Tibial artery (tissue), 4 donors: ENCODE measurements around the gene OLFML2A.

Source experiments
- DNase-seq, 2 donors: peaks; one replicate each; pipeline ENCODE4 v3.0.0-alpha.2; 2019
- H3K27ac ChIP-seq, 2 donors: fragments of 200-600 bp; sonication (generic) in 1 of 2; 1 replicate in 1 of 2; 2 replicates in 1 of 2; pipeline ENCODE4 v1.5.1; 2018 to 2019; ENCODE audit warnings: mild to moderate bottlenecking in 1 of 2
- H3K27me3 ChIP-seq, 2 donors: fragments of 200-600 bp; sonication (generic) in 1 of 2; one replicate each; pipeline versions ENCODE4 v1.5.1 to v1.6.0; 2016 to 2019
- H3K36me3 ChIP-seq, 3 donors: fragments of 200-600 bp; sonication (generic) in 2 of 3; one replicate each; pipeline ENCODE4 v1.5.1; 2016 to 2019; ENCODE audit warnings: mild to moderate bottlenecking in 2 of 3
- H3K4me1 ChIP-seq, 4 donors: fragments of 200-600 bp; sonication (generic) in 2 of 4; 1 replicate in 3 of 4; 2 replicates in 1 of 4; pipeline ENCODE4 v1.5.1; 2016 to 2019
- H3K4me3 ChIP-seq, 2 donors: fragments of 200-600 bp; sonication (generic) in 1 of 2; 1 replicate in 1 of 2; 2 replicates in 1 of 2; pipeline ENCODE4 v1.5.1; 2018 to 2019; ENCODE audit warnings: mild to moderate bottlenecking in 2 of 2
- H3K9me3 ChIP-seq, 3 donors: fragments of 200-600 bp; sonication (generic) in 1 of 3; one replicate each; pipeline ENCODE4 v1.5.1; 2016 to 2019
- CTCF ChIP-seq, 2 experiments: fragments of 200-600 bp in 1 of 2; fragments of 450-650 bp in 1 of 2; IDR thresholded peaks; one replicate each; pipeline ENCODE4 v1.5.1; 2017 to 2019; ENCODE audit warnings: antibody characterized with exemption in 2 of 2, mild to moderate bottlenecking in 1 of 2, moderate library complexity in 1 of 2
- intact Hi-C: fragments of 100-400 bp; cut with DNase I; formaldehyde crosslinking; loops from one replicate; pipeline ENCODE4 v1.15.0; 2023; ENCODE audit warnings: low total_unique reads

Gene OLFML2A

GRCh38 chr9:124749284-124749683, 27.6 kb upstream of the OLFML2A start:
- DNase-seq = no peak
- no peak overlapping the region for H3K4me3 ChIP-seq
- H3K9me3 ChIP-seq = no peaks in the 10 kb centered on the region
- no peak for TF ChIP-seq CTCF (IDR thresholded peaks at IDR 0.05)
- H3K4me1 ChIP-seq = no peaks in the 10 kb centered on the region
- intact Hi-C loops = no loop called here
- no peaks in the 10 kb centered on the region for H3K36me3 ChIP-seq
- H3K27ac ChIP-seq = no peak overlapping the region
- peaks cover 0 to 1% of the 10 kb centered on the region in 2 donors for H3K27me3 ChIP-seq

GRCh38 chr9:124749781-124750180, 27.2 kb upstream of the OLFML2A start:
- H3K36me3 ChIP-seq = no peaks in the 10 kb centered on the region
- TF ChIP-seq CTCF (IDR thresholded peaks at IDR 0.05) = no peak
- DNase-seq = no peak
- no peaks in the 10 kb centered on the region for H3K9me3 ChIP-seq
- H3K27me3 ChIP-seq = peaks cover 0 to 5% of the 10 kb centered on the region in 2 donors
- H3K4me3 ChIP-seq = no peak overlapping the region
- H3K27ac ChIP-seq = no peak overlapping the region
- intact Hi-C loops = no loop called here
- no peaks in the 10 kb centered on the region for H3K4me1 ChIP-seq

GRCh38 chr9:124752967-124753366, 24.0 kb upstream of the OLFML2A start:
- intact Hi-C loops = no loop called here
- TF ChIP-seq CTCF (IDR thresholded peaks at IDR 0.05) = no peak

GRCh38 chr9:124754289-124754688, 22.6 kb upstream of the OLFML2A start:
- H3K27ac ChIP-seq = no peak overlapping the region
- no peaks in the 10 kb centered on the region for H3K36me3 ChIP-seq
- no peak for TF ChIP-seq CTCF (IDR thresholded peaks at IDR 0.05)
- H3K27me3 ChIP-seq = peaks cover 0 to 26% of the 10 kb centered on the region in 2 donors
- intact Hi-C loops = no loop called here
- no peaks in the 10 kb centered on the region for H3K4me1 ChIP-seq
- H3K9me3 ChIP-seq = no peaks in the 10 kb centered on the region
- no peak overlapping the region for H3K4me3 ChIP-seq
- DNase-seq = no peak

More at GRCh38 chr9:124752967-124753366, 24.0 kb upstream of the OLFML2A start:
- Histone ChIP-seq H3K4me1 (no peaks in the 10 kb centered on the region), H3K36me3 (no peaks in the 10 kb centered on the region), H3K27ac (no peak overlapping the region), H3K4me3 (no peak overlapping the region), H3K27me3 (peaks cover 0 to 26% of the 10 kb centered on the region in 2 donors), H3K9me3 (no peaks in the 10 kb centered on the region)
- DNase-seq = no peak

GRCh38 chr9:124755061-124755460, 21.9 kb upstream of the OLFML2A start:
- Histone ChIP-seq H3K4me1 (no peaks in the 10 kb centered on the region), H3K36me3 (no peaks in the 10 kb centered on the region), H3K4me3 (no peak overlapping the region), H3K27me3 (peaks cover 0 to 30% of the 10 kb centered on the region in 2 donors), H3K27ac (no peak overlapping the region), H3K9me3 (no peaks in the 10 kb centered on the region)
- TF ChIP-seq CTCF (IDR thresholded peaks at IDR 0.05) = no peak
- DNase-seq = no peak
- intact Hi-C loops = no loop called here

- Histone ChIP-seq H3K4me1 (no peaks in the 10 kb centered on the region), H3K27ac (no peak overlapping the region), H3K27me3 (peaks cover 0 to 38% of the 10 kb centered on the region in 2 donors), H3K36me3 (no peaks in the 10 kb centered on the region), H3K9me3 (no peaks in the 10 kb centered on the region), H3K4me3 (no peak overlapping the region)
- no peak for TF ChIP-seq CTCF (IDR thresholded peaks at IDR 0.05)
- DNase-seq = no peak
- intact Hi-C loops = no loop called here
Observed at GRCh38 chr9:124756011-124756410, 20.9 kb upstream of the OLFML2A start.
